GM10847 (cell line): ENCODE data around the gene MOCS1.

Experiments used
- POLR2A ChIP-seq: IDR thresholded peaks from 2 replicates; pipeline ENCODE4 v1.6.1; 2011; ENCODE audit not compliant: insufficient read length; ENCODE audit errors: extremely low read depth

The MOCS1 gene

GRCh38 chr6:39933669-39934130, 562 bp downstream of the MOCS1 start:
- TF ChIP-seq POLR2A = no peak

GRCh38 chr6:39932386-39932910, 1.8 kb downstream of the MOCS1 start:
- TF ChIP-seq POLR2A = no peak

- no peak for TF ChIP-seq POLR2A
These were observed 2.7 kb downstream of the MOCS1 start for GRCh38 chr6:39931607-39932006.

GRCh38 chr6:39930540-39930939, 3.7 kb downstream of the MOCS1 start:
- TF ChIP-seq POLR2A = no peak

- TF ChIP-seq POLR2A = no peak
These were observed 4.4 kb downstream of the MOCS1 start for GRCh38 chr6:39929733-39930461.

- no peak for TF ChIP-seq POLR2A
These were observed 5.1 kb downstream of the MOCS1 start for GRCh38 chr6:39929039-39929732.

GRCh38 chr6:39927159-39927558, 7.1 kb downstream of the MOCS1 start:
- no peak for TF ChIP-seq POLR2A

- no peak for TF ChIP-seq POLR2A
These were observed 7.6 kb downstream of the MOCS1 start for GRCh38 chr6:39926668-39927067.

GRCh38 chr6:39925931-39926290, 8.4 kb downstream of the MOCS1 start:
- TF ChIP-seq POLR2A = no peak

- no peak for TF ChIP-seq POLR2A
These were observed 8.9 kb downstream of the MOCS1 start for GRCh38 chr6:39925191-39925930.

GRCh38 chr6:39924283-39924682, 10.0 kb downstream of the MOCS1 start:
- no peak for TF ChIP-seq POLR2A

GRCh38 chr6:39923861-39924260, 10.4 kb downstream of the MOCS1 start:
- TF ChIP-seq POLR2A = no peak

GRCh38 chr6:39923394-39923793, 10.9 kb downstream of the MOCS1 start:
- no peak for TF ChIP-seq POLR2A

GRCh38 chr6:39922821-39923220, 11.4 kb downstream of the MOCS1 start:
- TF ChIP-seq POLR2A = no peak

- no peak for TF ChIP-seq POLR2A
These were observed 14.1 kb downstream of the MOCS1 start for GRCh38 chr6:39920157-39920556.

GRCh38 chr6:39918831-39919230, 15.4 kb downstream of the MOCS1 start:
- no peak for TF ChIP-seq POLR2A

- no peak for TF ChIP-seq POLR2A
These were observed 16.3 kb downstream of the MOCS1 start for GRCh38 chr6:39917981-39918380.
